G401.6 (cell line): Measurements from ENCODE around the gene LY9.

Experiments used
- FAIRE-seq: peaks from 2 replicates; lab custom pipeline; 2012; peaks lifted over from hg19 to GRCh38; lab: Jason Lieb, UNC

The LY9 gene

GRCh38 chr1:160836981-160837557 lies 41.1 kb downstream of the LY9 start:
- no peak for FAIRE-seq

- FAIRE-seq = no peak
Observed at GRCh38 chr1:160837558-160838205, 41.7 kb downstream of the LY9 start.

GRCh38 chr1:160838888-160839287 lies 42.9 kb downstream of the LY9 start:
- no peak for FAIRE-seq

GRCh38 chr1:160839746-160840145 lies 43.8 kb downstream of the LY9 start:
- FAIRE-seq = no peak

- FAIRE-seq = no peak
Observed at GRCh38 chr1:160841079-160841478, 45.1 kb downstream of the LY9 start.

- FAIRE-seq = no peak
Observed at GRCh38 chr1:160844447-160845232, 48.7 kb downstream of the LY9 start.

- no peak for FAIRE-seq
Observed at GRCh38 chr1:160846281-160846680, 50.3 kb downstream of the LY9 start.

- no peak for FAIRE-seq
Observed at GRCh38 chr1:160850541-160850940, 54.6 kb downstream of the LY9 start.

- no peak for FAIRE-seq
Observed at GRCh38 chr1:160850993-160851392, 55.0 kb downstream of the LY9 start.

- FAIRE-seq = no peak
Observed at GRCh38 chr1:160853014-160853413, 57.0 kb downstream of the LY9 start.

GRCh38 chr1:160853754-160854153 lies 57.8 kb downstream of the LY9 start:
- FAIRE-seq = no peak

- no peak for FAIRE-seq
Observed at GRCh38 chr1:160855181-160855981, 59.4 kb downstream of the LY9 start.

- FAIRE-seq = no peak
Observed at GRCh38 chr1:160858097-160858496, 62.1 kb downstream of the LY9 start.

GRCh38 chr1:160858507-160858906 lies 62.5 kb downstream of the LY9 start:
- FAIRE-seq = no peak

GRCh38 chr1:160859166-160859565 lies 63.2 kb downstream of the LY9 start:
- FAIRE-seq = no peak

GRCh38 chr1:160860840-160861505 lies 65.0 kb downstream of the LY9 start:
- no peak for FAIRE-seq

GRCh38 chr1:160862203-160863060 lies 66.5 kb downstream of the LY9 start, which contains the start of gene CD244:
Gene CD244 (minus strand): TSS chr1:160862887. CDS start chr1:160862677, 210 bp downstream.
- no peak for FAIRE-seq

GRCh38 chr1:160863061-160863773 lies 67.2 kb downstream of the LY9 start:
- FAIRE-seq = no peak

- no peak for FAIRE-seq
Observed at GRCh38 chr1:160863774-160864131, 67.8 kb downstream of the LY9 start.

GRCh38 chr1:160864173-160864572 lies 68.2 kb downstream of the LY9 start:
- FAIRE-seq = no peak
